Amniotic stem cell (primary cell): Measurements from ENCODE around the gene ENDOD1.

Experiments
- DNase-seq: peaks from one replicate; lab custom pipeline; 2025; lab: John Stamatoyannopoulos, UW

ENDOD1 gene

DNA sequence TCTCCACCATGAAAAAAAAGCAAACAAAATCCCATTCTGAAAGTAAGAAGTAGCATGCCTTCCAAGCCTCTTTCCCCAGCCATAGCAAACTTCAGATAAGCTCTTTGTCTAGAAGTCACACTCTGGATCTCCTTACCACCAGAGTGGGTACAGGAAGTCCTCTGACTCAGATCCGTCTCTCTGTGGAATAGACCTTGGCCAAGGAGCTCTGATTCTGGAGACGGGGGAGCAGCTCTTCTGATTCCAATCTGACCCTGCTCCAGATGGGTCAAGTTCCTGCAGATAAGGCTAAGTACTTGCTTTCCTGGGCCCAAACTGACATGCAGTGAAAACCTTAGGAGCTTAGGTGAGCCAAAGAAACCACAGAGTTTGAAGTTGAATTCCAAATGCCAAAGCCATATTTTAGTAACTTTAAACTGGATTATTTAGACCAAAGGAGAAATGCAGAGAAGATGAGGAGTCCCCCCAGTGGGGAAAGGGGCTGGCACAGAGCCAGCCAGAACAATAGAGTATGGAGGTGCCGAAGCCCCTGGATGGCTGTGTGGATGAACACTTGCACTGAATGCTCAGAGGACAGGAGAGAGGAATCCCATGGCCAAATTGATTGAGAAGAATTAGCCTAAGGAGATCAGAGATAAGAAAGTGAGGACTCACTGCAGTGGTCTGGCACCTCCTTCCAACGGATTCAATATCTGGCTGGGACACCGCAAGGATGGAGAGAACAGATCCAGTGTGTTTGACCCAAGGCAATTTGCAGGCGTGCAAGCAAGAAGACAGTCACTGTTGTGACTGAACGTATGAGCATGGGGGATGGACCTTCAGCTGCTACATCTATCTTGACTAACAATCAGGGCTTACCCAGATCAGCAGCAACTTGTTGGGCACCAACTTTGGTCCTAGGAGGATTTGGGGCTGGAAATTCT is 54.9 kb downstream of the ENDOD1 start:
- no peak for DNase-seq

DNA sequence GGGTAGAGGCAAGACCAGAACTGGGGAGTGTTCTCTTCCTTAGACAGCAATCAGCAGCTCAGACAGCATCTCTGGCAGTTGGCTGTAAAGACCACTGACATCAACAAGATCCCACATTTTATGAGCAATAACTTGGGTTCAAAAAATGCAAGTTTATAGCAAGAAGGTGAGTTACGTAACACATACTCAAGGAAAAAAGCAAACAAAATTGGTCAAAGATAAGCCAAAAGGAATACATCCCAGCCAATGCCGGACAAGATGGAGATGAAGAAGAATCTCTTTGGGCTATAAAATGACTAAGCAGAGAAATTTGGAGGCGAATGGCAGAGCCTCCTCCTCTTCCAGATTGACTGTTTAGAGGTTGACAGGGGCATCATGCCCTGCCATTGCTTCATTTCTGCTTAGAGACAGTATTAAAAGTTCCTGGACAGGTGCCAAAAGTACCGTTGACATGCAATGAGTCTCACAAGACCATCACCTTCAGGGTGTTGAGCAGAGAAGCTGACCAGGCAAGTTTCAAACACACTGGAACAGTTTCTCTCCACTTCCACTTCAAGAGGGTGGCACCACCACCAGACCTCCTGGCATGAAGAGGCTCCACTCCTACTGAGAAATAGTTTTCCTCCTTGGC is 55.9 kb downstream of the ENDOD1 start:
- DNase-seq, result no peak

GRCh38 chr11:95147364-95147905 is 57.8 kb downstream of the ENDOD1 start:
- DNase-seq, result peak; percentile 79

DNA sequence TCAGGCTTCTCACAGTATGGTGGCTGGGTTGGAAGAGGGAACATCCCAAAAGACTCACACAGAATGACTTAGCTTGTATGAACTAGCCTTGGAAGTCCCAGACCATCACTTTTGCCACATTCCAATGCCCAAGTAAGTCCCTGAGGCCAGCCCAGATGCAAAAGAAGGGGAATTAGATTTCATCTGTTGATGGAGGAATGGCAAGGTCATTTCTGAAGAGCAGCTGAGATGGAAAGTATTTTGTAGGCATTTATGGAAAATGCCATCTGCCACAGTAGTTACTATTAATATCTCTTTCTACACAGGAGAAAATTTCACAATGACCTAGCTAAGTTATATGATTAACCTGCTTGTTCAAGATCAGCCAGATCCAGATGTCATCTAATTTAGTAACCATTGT is 58.8 kb downstream of the ENDOD1 start:
- no peak for DNase-seq

- no peak for DNase-seq
Observed at GRCh38 chr11:95148938-95149337, 59.3 kb downstream of the ENDOD1 start.

DNA sequence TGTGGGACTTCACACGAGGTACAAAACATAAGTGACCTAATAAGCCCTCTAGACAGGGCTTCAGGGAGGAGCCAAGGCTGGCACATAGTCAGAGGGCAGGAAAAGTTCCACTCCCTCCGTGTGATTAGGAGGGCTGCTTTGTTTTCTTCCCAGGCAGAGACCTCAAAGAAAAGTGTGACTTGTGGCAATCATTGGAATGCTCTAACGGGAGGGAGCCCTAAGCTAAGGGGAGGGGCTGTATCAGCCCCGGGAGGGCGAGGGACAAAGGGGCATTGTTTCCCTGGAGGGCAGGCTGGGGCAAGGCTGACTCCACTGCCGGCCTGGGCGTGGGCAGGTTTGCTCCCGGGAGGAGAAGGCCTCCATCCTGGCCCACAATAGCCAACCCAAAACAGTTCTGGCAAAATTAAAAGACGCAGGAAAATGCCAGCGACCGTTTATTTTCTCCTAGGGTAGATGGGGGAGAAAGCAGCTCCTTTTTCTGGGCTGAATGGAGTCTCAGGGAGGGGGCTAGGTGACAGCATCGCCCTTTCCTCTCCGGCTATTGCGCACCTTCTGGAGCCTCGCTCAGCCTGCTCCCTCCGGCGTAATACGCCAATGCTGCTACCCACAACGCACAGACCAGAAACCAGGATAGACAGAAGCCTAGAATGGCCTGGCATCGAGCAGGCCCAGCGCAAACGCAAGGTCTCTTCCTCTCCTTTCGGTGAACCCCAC is 60.2 kb downstream of the ENDOD1 start:
- DNase-seq, result no peak

DNA sequence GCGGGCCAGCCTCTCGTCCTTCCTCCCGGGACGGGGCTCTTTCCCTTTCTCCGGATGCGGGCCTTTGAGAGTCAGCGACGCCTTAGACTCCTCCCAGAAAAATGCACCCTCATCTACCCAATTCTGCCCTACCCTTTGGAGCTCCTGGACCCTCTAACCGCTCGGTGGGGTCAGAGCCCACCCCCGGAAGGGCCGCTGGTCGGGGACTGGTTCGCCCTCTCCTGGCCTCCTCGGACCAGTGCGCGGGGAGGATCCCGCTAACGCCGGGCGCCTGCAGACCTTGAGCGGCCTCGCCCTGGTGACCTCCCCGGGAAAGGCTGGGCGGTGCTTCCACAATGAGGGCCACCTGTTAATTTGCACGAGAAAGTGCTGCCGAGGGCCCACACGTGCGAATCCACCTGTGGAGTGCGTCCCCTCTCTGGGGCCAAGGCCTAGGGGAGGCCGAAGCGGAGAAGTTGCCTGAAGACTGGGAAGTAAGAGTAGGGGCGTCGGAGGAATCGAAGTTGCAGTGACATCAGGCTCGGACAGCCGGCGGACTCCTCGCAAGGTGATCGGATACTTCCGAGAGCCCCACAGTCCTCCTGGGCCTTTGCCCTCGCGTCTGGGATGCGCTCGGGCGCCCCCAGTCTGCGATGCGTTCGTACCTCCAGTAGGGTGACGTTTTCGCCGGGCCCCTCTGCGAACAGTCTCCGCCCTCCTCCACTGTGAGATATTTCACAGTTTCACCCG is 61.5 kb downstream of the ENDOD1 start:
- peak; percentile 85 for DNase-seq

- DNase-seq, result no peak
Observed at GRCh38 chr11:95152876-95153856, 63.5 kb downstream of the ENDOD1 start.

GRCh38 chr11:95153857-95154246 is 64.2 kb downstream of the ENDOD1 start:
- no peak for DNase-seq

DNA sequence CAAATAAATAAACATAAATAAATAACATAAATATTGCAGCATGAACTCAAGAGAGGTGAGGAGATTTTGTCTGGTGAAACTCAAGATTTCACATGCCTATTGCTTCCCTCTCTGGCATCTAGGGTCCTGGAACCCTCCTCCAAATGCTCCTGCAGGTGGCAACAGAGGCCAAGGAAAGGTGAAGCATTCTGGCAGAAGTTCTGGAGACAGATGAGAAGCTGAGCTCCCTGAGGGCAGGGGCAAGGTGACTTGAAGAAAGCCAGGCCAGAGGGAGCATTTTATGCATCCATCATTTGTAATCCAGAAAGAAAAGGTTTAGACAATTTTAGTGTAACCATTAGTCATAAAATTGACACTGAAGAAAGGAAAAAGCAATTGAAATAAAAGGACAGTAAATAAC is 64.9 kb downstream of the ENDOD1 start:
- DNase-seq, result peak; percentile 47

DNA sequence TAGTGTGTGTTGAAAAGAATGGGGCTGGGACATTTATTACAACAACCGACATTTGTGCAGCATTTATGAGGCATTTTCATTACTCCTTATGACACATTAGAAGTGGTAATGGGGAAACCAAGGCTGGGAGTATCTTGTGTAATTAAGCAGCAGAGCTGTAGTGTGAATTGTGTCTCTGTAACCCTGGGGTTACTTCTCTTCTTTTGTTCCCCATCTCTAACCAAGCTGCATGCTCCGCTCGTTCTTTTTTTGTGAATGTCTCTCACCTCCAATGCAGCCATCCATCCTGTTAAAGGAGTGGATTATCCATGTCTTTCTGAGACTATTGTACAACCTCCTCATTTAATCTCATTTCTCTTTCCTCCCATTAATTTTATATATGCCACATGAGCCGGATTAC is 65.7 kb downstream of the ENDOD1 start:
- no peak for DNase-seq

DNA sequence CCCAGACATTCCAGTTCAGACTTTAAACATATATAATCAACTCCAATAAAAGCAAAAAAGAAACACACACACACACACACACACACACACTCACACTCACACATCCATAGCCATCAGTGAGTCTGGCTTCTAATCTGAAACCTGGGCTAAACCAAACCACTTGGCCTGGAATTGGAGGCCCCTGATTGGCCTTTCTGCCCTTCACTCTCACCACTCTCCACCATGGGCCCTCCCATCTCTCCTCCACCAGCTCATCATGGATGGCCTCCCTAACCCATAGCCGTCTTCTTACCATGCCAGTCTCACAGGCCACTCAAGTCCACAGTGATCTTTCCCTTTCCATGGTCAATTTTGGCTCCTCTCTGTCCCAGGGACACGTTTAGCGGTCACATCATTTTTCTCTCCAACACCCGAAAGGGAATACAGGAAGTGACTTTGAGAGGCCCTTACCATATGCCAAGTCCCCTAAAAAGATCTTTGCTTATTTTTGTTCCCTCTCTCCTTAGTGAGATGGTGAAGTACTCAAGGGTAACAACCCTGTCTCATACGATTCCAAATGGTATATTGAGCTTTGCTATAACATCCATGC is 66.6 kb downstream of the ENDOD1 start:
- DNase-seq, result no peak

- DNase-seq, result no peak
Observed at GRCh38 chr11:95156916-95157541, 67.4 kb downstream of the ENDOD1 start.

GRCh38 chr11:95157824-95158223 is 68.2 kb downstream of the ENDOD1 start:
- no peak for DNase-seq

GRCh38 chr11:95161248-95161647 is 71.6 kb downstream of the ENDOD1 start:
- no peak for DNase-seq

DNA sequence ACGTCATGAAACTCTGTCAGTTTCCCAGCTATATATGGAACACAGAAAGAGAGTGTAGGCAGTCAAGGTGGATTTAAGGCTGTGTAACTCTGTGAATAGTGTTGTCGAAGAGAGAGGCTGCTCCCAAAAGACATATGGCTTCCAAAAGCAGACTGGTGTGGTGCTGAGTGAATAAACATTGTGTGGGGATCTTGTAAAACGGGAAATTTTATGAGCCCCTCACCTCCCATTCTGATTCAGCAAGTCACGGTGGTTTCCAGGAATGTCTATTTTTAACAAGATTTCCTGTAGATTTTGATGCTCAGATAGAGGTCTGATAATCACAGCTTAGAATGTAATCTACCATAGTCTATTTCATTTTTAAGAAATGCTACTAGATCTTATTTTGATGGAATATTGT is 73.5 kb downstream of the ENDOD1 start:
- no peak for DNase-seq

DNA sequence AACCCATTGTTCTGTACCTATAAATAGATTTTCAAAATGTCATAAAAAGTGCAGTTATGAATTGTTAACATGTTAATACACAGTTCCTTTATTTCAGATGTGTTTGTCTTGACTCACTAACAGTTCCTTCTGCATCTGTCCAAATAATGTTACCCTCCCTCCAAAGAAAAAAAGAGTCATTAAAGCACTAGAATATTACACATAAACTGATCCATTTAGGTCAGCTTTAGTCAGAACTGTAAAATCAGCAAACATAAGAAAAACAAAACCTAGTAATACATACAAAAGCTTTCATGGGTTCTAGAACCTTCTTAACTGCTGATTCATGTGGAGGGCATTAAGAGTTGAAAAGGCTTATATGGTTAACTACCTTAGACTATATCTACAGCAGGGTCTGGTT is 76.0 kb downstream of the ENDOD1 start:
- DNase-seq, result no peak

- DNase-seq, result no peak
Observed at GRCh38 chr11:95166781-95167180, 77.1 kb downstream of the ENDOD1 start.

GRCh38 chr11:95170294-95170693 is 80.6 kb downstream of the ENDOD1 start:
- DNase-seq, result no peak
